HL-60 (cell line): ENCODE measurements around the gene SLBP.

Source experiments
- DNase-seq, 2 experiments: peaks; one replicate each; pipeline ENCODE4 v3.0.0-alpha.2; 2010 to 2020; ENCODE audit warnings: low read depth in 1 of 2, low spot score in 1 of 2
- H3K27ac ChIP-seq: fragments of 250-450 bp; sonication (Bioruptor Pico); replicated peaks from 2 replicates; pipeline ENCODE4 v1.5.1; 2020; ENCODE audit warnings: mild to moderate bottlenecking, moderate library complexity
- H3K27me3 ChIP-seq: fragments of 250-450 bp; sonication (Bioruptor Pico); 2 replicates; pipeline ENCODE4 v1.5.1; 2021; ENCODE audit warnings: mild to moderate bottlenecking, moderate library complexity; ENCODE audit not compliant: insufficient read depth, poor library complexity, severe bottlenecking
- H3K4me3 ChIP-seq: replicated peaks from 2 replicates; pipeline ENCODE4 v1.5.1; 2011; ENCODE audit warnings: mild to moderate bottlenecking, control low read depth, low read length; ENCODE audit not compliant: insufficient read depth
- GABPA ChIP-seq: IDR thresholded peaks from 2 replicates; pipeline ENCODE4 v1.6.1; 2012; ENCODE audit warnings: low read depth
- POLR2AphosphoS5 ChIP-seq: IDR thresholded peaks from 2 replicates; pipeline ENCODE4 v1.6.1; 2012; ENCODE audit warnings: low read depth
- SPI1 ChIP-seq: IDR thresholded peaks from 2 replicates; pipeline ENCODE4 v1.6.1; 2012; ENCODE audit warnings: low read depth, mild to moderate bottlenecking, borderline replicate concordance
- TF ChIP-seq, protein P1 (sequence below): IDR thresholded peaks from 2 replicates; pipeline ENCODE4 v1.6.1; 2012; ENCODE audit warnings: low read depth; ENCODE audit not compliant: insufficient replicate concordance
- TF ChIP-seq, protein P2 (sequence below): IDR thresholded peaks from one replicate; pipeline ENCODE4 v1.5.1; 2011; ENCODE audit warnings: low read length, control low read depth, inconsistent platforms; ENCODE audit not compliant: insufficient read depth

SLBP gene

GRCh38 chr4:1730532-1731135 is 18.5 kb upstream of the SLBP start:
- no peaks in the 10 kb centered on the region for H3K27me3 ChIP-seq
- H3K4me3 ChIP-seq, result no peak overlapping the region
- DNase-seq, result no peak
- TF ChIP-seq POLR2AphosphoS5, result no peak
- TF ChIP-seq GABPA, result no peak
- TF ChIP-seq, protein P1, sequence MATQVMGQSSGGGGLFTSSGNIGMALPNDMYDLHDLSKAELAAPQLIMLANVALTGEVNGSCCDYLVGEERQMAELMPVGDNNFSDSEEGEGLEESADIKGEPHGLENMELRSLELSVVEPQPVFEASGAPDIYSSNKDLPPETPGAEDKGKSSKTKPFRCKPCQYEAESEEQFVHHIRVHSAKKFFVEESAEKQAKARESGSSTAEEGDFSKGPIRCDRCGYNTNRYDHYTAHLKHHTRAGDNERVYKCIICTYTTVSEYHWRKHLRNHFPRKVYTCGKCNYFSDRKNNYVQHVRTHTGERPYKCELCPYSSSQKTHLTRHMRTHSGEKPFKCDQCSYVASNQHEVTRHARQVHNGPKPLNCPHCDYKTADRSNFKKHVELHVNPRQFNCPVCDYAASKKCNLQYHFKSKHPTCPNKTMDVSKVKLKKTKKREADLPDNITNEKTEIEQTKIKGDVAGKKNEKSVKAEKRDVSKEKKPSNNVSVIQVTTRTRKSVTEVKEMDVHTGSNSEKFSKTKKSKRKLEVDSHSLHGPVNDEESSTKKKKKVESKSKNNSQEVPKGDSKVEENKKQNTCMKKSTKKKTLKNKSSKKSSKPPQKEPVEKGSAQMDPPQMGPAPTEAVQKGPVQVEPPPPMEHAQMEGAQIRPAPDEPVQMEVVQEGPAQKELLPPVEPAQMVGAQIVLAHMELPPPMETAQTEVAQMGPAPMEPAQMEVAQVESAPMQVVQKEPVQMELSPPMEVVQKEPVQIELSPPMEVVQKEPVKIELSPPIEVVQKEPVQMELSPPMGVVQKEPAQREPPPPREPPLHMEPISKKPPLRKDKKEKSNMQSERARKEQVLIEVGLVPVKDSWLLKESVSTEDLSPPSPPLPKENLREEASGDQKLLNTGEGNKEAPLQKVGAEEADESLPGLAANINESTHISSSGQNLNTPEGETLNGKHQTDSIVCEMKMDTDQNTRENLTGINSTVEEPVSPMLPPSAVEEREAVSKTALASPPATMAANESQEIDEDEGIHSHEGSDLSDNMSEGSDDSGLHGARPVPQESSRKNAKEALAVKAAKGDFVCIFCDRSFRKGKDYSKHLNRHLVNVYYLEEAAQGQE, result no peak
- TF ChIP-seq, protein P2, sequence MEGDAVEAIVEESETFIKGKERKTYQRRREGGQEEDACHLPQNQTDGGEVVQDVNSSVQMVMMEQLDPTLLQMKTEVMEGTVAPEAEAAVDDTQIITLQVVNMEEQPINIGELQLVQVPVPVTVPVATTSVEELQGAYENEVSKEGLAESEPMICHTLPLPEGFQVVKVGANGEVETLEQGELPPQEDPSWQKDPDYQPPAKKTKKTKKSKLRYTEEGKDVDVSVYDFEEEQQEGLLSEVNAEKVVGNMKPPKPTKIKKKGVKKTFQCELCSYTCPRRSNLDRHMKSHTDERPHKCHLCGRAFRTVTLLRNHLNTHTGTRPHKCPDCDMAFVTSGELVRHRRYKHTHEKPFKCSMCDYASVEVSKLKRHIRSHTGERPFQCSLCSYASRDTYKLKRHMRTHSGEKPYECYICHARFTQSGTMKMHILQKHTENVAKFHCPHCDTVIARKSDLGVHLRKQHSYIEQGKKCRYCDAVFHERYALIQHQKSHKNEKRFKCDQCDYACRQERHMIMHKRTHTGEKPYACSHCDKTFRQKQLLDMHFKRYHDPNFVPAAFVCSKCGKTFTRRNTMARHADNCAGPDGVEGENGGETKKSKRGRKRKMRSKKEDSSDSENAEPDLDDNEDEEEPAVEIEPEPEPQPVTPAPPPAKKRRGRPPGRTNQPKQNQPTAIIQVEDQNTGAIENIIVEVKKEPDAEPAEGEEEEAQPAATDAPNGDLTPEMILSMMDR, result no peak
- no peak overlapping the region for H3K27ac ChIP-seq

GRCh38 chr4:1728061-1728980 is 16.2 kb upstream of the SLBP start:
- Histone ChIP-seq H3K27ac (peak overlapping the region; percentile 69), H3K4me3 (no peak overlapping the region), H3K27me3 (no peaks in the 10 kb centered on the region)
- DNase-seq, result no peak
- TF ChIP-seq, protein P1, result no peak
- TF ChIP-seq, protein P2, result no peak
- TF ChIP-seq SPI1 (no peak), POLR2AphosphoS5 (0 out of 2 replicates have a peak, but pooled peaks have one; percentile 2)

GRCh38 chr4:1727117-1728031 is 15.3 kb upstream of the SLBP start:
- Histone ChIP-seq H3K27me3 (no peaks in the 10 kb centered on the region), H3K27ac (peak overlapping the region; percentile 69), H3K4me3 (peak overlapping the region; percentile 7; the same call in 1 of the 2 replicates)
- TF ChIP-seq POLR2AphosphoS5 (peak; percentile 52), SPI1 (peak; percentile 82), GABPA (peak; percentile 55)
- TF ChIP-seq, protein P1, result no peak
- DNase-seq, result peak; percentile 88 to 93
